SH-SY5Y (cell line): ENCODE results near the gene FGG.

ENCODE experiments used
- GATA2 ChIP-seq: IDR thresholded peaks from 2 replicates; pipeline ENCODE4 v1.6.1; 2011; ENCODE audit warnings: mild to moderate bottlenecking, low read depth, low read length
- GATA3 ChIP-seq: IDR thresholded peaks from 2 replicates; pipeline ENCODE4 v1.6.1; 2011; ENCODE audit warnings: low read depth, mild to moderate bottlenecking, low read length, moderate library complexity

DNA sequence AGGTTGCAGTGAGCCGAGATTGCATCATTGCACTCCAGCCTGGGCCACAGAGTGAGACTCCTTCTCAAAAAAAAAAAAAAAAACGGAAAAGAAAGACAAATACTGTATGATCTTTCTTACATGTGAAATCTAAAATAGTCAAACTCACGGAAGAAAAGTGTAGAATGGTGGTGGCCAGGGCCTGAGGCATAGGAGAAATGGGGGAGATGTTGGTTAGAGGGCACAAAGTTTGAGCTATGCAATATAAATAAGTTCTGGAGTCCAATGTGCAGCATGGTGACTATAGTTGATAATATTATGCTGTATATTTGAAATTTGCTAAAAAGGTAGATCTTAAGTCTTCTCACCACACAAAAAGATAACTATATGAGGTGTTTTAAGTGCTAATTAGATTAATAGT, 20.6 kb downstream of the FGG start:
- TF ChIP-seq GATA3 (no peak), GATA2 (no peak)
